Measurements from ENCODE around the gene TMEM94.

Gene TMEM94

DNA sequence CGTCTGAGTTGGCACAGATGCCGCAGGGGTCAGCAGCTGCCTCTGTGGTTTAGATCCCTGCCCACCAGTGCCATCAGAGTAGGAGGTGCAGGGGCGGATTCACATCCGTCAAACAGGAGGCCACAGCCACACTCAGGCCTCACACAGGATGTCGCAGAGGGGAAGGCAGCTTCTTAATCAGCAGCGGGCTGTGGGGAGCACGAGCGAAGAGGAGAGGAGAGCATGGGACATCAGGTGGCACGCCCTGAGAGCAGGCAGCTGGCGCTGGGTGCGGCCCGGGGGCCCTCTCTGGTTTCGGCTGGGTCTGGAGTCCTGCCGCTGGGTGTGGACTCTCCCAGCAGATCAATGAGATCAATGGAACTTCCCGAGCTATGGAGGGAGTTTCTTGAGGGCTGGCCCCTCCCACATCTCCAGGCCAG lies 78.7 kb downstream of the TMEM94 start:
- no peak overlapping the region for H3K27ac ChIP-seq
- DNase-seq (ENCODE audit: low spot score) = no peak
- TF ChIP-seq, protein P1, sequence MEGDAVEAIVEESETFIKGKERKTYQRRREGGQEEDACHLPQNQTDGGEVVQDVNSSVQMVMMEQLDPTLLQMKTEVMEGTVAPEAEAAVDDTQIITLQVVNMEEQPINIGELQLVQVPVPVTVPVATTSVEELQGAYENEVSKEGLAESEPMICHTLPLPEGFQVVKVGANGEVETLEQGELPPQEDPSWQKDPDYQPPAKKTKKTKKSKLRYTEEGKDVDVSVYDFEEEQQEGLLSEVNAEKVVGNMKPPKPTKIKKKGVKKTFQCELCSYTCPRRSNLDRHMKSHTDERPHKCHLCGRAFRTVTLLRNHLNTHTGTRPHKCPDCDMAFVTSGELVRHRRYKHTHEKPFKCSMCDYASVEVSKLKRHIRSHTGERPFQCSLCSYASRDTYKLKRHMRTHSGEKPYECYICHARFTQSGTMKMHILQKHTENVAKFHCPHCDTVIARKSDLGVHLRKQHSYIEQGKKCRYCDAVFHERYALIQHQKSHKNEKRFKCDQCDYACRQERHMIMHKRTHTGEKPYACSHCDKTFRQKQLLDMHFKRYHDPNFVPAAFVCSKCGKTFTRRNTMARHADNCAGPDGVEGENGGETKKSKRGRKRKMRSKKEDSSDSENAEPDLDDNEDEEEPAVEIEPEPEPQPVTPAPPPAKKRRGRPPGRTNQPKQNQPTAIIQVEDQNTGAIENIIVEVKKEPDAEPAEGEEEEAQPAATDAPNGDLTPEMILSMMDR (IDR thresholded peaks at IDR 0.05) = no peak

DNA sequence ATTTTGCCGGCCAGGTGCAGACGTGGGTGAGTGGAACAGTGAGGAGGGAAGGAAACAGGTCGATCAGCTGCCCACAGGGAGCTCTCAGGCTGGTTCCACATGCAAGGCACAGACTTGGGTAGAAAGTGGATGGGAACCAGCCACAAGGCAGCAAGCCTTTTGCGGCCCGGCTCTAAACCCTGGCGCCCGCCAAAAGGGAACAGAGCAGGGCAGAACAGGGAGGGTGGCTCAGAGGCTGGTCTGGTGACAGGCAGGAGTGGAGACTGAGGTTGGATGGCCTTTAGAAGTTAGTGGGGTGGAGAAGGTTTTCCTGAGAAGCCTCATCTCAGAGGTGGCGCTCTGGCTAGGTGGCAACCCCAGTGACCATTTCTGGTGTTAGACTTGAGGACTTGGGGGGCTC lies 79.4 kb downstream of the TMEM94 start:
- DNase-seq (ENCODE audit: low spot score) = no peak
- no peak overlapping the region for H3K27ac ChIP-seq
- TF ChIP-seq, protein P1 (IDR thresholded peaks at IDR 0.05) = no peak
- H3K4me3 ChIP-seq = no peak overlapping the region

More for the DNA sequence above, 78.7 kb downstream of the TMEM94 start:
- no peak overlapping the region for H3K4me3 ChIP-seq

DNA sequence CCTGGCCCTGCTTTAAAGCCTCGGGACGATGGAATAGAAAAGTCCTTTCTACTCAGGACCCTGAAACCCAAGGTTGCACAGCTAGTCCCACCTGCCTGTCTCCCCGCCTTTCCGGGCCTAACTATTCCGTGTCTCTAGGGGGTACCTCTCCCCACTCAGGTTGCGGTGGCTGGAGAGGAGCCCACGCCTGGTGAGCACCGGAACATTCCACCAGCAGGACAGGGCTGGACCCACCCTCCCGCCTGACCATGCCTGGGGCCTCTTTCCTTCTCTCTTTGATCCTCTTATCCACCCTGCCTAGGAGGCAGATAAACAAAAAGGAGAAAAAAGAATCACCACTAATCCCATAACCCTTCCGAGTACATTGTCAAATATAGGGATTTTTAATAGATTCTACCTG lies 79.9 kb downstream of the TMEM94 start:
- no peak overlapping the region for H3K27ac ChIP-seq
- TF ChIP-seq, protein P1 (IDR thresholded peaks at IDR 0.05) = no peak

DNA sequence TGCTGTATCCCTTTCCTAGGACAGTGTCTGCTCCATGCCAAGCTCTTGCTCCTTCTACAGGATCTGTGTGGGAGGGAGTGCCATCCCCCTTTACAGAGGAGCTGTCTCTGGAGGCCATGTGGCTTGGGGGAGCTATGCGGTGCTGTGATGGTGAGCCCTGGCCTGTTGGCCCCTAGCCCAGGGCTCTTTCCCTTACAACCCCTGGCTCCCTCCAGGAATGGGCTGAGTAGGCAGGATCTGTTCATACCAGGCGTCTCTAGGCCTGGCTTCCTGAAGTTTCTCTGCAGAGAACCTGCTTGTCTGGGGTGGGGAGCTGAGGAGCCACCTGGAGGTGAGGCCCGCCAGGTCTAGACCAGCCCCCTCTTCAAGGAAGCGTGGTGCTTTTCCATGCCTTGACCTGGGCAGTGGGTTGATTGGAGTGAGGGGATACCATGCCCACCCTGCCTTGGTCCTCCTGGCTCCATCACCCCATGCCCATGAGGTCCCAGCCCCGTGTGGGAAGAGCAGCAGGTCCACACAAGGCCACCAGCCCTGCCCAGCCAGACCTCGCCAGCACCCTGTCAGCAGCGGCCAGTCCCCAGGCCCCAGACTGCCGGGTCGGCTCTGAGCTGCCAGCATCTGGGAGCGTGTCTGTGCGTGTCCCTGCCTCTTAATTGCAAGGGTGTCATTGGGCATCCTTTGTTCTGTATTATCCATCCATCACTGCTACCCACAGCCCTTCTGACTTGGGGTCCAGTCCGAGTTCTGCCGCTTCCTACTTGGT lies 83.7 kb downstream of the TMEM94 start:
- H3K4me3 ChIP-seq = no peak overlapping the region
- TF ChIP-seq, protein P1 (IDR thresholded peaks at IDR 0.05) = no peak
- no peak for DNase-seq (ENCODE audit: low spot score)
- H3K27ac ChIP-seq = no peak overlapping the region

More for the DNA sequence above, 79.9 kb downstream of the TMEM94 start:
- no peak for DNase-seq (ENCODE audit: low spot score)
- no peak overlapping the region for H3K4me3 ChIP-seq

DNA sequence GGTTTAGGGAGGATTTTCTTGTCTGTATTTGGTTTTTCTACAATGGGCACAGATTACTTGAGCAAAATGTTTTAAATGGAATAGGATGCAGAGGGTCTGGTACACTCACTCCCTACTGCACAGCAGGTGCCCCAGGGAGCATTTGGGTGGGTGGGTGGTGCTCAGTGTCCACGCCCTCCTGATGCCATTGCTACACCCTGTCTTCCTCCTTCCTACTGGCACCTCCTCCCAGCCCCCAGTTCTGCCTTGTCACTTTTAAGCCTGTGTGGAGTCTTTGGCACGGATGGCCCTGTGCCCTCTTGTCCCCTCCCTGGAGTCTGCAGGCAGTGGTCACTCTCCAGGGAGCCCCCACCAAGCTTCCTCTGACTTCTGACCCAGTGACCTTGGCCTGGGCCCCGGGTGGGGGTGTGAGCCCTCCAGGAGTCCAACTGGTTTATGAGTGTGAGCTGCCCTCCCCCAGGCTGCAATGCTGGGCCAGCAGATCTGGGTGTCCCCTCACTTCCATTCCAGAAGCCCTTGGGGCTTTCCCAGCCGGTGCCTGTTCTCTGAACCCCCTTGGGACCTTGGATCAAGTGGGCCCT lies 84.6 kb downstream of the TMEM94 start:
- no peak for DNase-seq (ENCODE audit: low spot score)
- Histone ChIP-seq H3K27ac (no peak overlapping the region), H3K4me3 (no peak overlapping the region)
- TF ChIP-seq, protein P1 (IDR thresholded peaks at IDR 0.05) = no peak

DNA sequence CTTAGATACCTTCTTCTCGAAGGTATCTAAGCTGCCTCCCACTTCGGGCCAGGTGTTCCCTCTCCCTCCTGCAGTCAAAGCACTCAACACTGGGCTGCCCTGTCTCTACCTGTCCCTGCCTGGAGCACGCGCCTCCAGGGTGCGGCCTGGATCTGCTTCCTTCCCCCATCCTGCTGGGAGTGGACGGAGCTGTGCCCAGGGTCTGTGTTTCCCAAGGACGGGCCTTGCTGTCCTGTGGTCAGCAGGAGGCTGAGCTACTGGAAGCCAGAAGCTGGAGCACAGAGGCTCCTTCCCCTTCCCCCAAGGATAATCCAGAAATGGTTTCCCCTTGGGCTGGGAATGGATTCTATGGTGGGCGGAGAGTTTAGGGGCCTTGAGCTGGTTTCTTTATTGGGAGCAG lies 85.8 kb downstream of the TMEM94 start:
- H3K27ac ChIP-seq = no peak overlapping the region
- TF ChIP-seq, protein P1 (IDR thresholded peaks at IDR 0.05) = no peak
- DNase-seq (ENCODE audit: low spot score) = no peak
- no peak overlapping the region for H3K4me3 ChIP-seq

Measured in coronary artery (tissue), 2 donors.